SK-N-SH treated with all-trans-retinoic acid at 6 μM for 48 hours (cell line): Measurements from ENCODE around the gene MICA.

Experiments
- CSDC2 ChIP-seq: fragments of 250-450 bp; sonication (Bioruptor Pico); IDR thresholded peaks from 2 replicates; pipeline ENCODE4 v1.5.0; 2020; ENCODE audit warnings: mild to moderate bottlenecking, moderate library complexity
- GLIS3 ChIP-seq: fragments of 250-450 bp; sonication (Bioruptor Pico); IDR thresholded peaks from 2 replicates; pipeline ENCODE4 v1.5.0; 2020; ENCODE audit warnings: mild to moderate bottlenecking, moderate library complexity
- PPARA ChIP-seq: fragments of 250-450 bp; sonication (Bioruptor Pico); IDR thresholded peaks from 2 replicates; pipeline ENCODE4 v1.5.0; 2020; ENCODE audit warnings: mild to moderate bottlenecking, borderline replicate concordance
- RARB ChIP-seq: fragments of 250-450 bp; sonication (Bioruptor Pico); IDR thresholded peaks from 2 replicates; pipeline ENCODE4 v1.8.0; 2021; ENCODE audit warnings: mild to moderate bottlenecking, moderate library complexity
- SNAI2 ChIP-seq: fragments of 250-450 bp; sonication (Bioruptor Pico); IDR thresholded peaks from 2 replicates; pipeline ENCODE4 v1.5.0; 2020; ENCODE audit warnings: mild to moderate bottlenecking, moderate library complexity
- TCF4 ChIP-seq: fragments of 250-450 bp; sonication (Bioruptor Pico); IDR thresholded peaks from 2 replicates; pipeline ENCODE4 v1.8.0; 2021; ENCODE audit warnings: mild to moderate bottlenecking, moderate library complexity, borderline replicate concordance
- TSHZ2 ChIP-seq: fragments of 250-450 bp; sonication (Bioruptor Pico); IDR thresholded peaks from 2 replicates; pipeline ENCODE4 v1.5.0; 2020; ENCODE audit warnings: mild to moderate bottlenecking, moderate library complexity
- ZC3H10 ChIP-seq: fragments of 250-450 bp; sonication (Bioruptor Pico); IDR thresholded peaks from 2 replicates; pipeline ENCODE4 v1.5.1; 2021; ENCODE audit warnings: mild to moderate bottlenecking, moderate library complexity
- TF ChIP-seq, protein P1 (sequence below): fragments of 250-450 bp; sonication (Bioruptor Pico); IDR thresholded peaks from 2 replicates; pipeline ENCODE4 v1.8.0; 2021; ENCODE audit warnings: low read depth, mild to moderate bottlenecking, moderate library complexity, borderline replicate concordance

GRCh38 chr6:31386977-31387376, 16.4 kb upstream of the MICA start:
- TF ChIP-seq ZC3H10 (CRISPR knock-in tag) (no peak), RARB (CRISPR knock-in tag) (no peak), TSHZ2 (CRISPR knock-in tag) (no peak), SNAI2 (CRISPR knock-in tag) (no peak), GLIS3 (CRISPR knock-in tag) (no peak), CSDC2 (CRISPR knock-in tag) (no peak), PPARA (CRISPR knock-in tag) (no peak), TCF4 (CRISPR knock-in tag) (no peak)
- TF ChIP-seq, protein P1, sequence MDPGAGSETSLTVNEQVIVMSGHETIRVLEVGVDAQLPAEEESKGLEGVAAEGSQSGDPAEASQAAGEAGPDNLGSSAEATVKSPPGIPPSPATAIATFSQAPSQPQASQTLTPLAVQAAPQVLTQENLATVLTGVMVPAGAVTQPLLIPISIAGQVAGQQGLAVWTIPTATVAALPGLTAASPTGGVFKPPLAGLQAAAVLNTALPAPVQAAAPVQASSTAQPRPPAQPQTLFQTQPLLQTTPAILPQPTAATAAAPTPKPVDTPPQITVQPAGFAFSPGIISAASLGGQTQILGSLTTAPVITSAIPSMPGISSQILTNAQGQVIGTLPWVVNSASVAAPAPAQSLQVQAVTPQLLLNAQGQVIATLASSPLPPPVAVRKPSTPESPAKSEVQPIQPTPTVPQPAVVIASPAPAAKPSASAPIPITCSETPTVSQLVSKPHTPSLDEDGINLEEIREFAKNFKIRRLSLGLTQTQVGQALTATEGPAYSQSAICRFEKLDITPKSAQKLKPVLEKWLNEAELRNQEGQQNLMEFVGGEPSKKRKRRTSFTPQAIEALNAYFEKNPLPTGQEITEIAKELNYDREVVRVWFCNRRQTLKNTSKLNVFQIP (CRISPR knock-in tag), result no peak
